Measurements from ENCODE around the gene PROM1.

PROM1 gene

DNA sequence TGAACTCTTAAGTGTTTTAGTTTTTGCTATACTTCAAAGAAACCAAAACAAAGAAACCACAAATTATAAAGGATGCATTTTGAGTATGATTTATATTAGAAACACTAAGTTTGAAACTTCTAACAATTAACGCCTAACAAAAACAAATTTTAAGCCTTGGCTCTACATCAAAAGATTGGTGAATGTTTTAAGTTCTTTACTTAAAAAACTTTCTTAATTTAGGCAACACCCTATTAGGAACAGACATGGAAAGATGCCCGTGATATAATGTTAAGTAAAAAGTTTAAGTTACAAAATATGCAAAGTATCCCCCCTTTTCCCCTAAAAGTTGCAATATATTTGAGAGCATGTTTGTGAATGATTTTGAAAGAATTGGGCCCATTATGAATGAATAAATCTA lies 21.2 kb downstream of the PROM1 start:
- DNase-seq (ENCODE audit: low read depth) = no peak

DNA sequence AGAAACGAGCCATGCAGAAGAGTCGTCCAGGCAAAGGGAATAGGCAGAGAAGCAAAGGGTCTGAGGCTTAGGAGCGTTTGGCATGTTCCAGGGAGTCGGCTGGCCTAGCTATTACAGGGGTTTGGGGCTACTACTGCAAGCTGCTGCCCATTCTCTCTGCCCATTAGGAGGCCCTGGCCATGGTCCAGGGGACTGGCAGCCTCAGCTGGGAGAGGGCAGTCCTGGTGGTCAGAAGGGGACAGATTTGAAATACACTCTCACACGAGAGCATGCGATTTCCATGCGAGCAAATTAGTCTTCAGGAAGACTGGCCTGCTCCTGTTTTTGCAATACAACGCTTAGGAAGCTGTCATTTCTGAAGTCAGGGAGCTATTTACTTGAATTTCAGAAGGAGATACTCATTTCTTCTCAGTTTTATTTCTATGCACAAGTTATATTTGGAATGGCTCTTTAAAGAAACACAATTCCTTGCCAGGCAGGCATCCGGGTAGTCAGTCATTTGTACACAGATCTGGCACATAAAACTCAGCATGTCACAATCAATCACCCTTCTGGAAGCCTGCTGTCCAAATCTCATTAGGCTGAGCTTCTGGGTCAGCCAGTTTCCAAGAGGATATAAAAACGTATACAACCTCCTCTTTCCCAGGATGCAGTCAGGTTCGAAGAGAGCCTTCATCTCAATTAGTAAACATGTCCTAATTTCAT lies 27.0 kb downstream of the PROM1 start:
- no peak for DNase-seq (ENCODE audit: low read depth)

DNA sequence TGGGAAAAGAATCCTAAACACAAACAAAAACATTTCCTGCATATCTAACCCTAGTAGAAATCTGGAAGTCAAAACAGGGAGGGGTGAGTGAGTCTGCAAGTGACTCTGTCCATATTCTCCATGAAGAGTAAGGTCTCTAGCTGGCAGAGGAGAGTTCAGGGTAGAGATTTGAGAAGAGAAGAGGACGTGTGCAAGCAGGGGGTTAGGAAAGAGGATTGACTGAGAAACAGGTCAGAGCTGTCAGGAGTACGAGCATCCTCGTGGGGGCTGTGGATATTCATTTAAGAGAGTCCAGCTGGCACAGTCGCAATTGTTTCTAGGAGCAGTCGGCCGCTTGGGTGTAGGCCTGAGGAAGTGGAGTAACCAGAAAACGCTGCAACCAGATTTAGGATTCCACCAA lies 27.9 kb downstream of the PROM1 start:
- no peak for DNase-seq (ENCODE audit: low read depth)

DNA sequence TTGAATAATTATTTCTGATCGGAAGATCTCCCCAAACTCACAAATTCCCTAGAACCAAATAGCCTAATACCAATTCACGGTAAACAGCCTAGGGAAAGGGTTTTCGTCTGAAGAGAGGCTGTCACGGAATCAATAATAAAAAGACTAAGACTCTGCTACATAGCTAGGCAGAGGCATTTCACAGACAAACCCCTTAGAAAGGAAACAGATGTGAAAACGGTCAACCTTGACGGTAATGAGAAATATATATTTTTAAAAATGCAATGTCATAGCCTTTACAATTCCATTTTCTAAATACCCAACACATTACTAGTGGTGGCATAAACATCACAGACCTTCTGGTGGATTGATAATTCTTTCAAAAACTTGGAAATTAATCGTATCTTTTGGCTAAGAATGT lies 28.4 kb downstream of the PROM1 start:
- DNase-seq (ENCODE audit: low read depth) = no peak

DNA sequence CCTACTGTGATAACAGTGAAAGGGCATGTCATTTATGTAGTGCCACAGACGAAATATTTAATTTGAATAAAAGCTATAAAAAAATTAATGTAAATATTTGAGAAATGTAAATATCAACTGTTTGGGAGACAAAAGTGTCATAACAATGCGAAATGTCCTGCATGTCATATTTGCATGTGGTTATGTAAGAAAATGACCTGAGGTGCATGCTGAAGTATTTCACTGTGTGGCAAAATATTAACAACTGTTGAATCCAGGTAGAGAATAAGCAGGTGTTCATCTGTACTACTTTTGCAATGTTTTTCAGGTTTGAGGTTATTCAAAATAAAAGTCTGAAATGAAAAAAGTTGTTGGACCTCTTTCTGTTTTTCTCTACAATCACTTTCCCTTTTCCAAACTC lies 30.9 kb downstream of the PROM1 start:
- DNase-seq (ENCODE audit: low read depth) = no peak

DNA sequence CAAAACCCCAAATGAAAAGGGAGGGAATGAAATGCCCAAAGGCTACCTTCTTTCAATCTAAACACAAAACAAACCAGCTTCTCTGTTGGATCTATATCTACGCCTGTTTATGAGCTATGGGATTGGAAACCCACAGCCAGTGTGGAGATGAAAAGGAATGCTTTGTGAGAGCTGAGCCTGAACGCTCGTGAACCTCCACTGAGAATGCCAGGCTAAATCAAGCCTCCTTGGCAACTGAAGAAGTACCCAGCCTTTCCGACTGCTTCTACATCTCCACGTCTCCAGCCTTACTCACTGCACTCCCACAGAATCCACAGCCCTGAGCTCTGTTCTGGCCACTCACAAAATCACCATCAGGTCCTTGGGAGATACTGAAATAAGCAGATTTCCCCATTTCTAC lies 31.8 kb downstream of the PROM1 start:
- DNase-seq (ENCODE audit: low read depth) = no peak

DNA sequence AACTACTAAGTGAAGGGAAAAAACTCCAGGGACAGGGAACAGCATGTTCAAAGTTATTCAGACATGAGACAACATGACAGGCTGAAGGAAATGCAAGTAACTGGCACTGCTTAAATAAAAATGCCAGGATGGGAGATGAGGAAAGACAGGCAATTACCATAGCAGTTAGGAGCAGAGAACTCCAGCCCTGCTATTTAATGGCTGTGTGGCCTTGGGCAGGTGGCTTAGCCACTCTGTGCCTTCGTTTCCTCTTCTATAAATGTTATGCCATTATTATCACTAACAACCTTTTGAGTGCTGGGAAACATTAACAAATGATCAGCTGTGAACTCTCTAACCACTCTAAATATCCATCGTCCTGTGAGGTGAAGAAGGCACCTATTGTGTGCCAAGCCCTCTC lies 32.7 kb downstream of the PROM1 start:
- DNase-seq (ENCODE audit: low read depth) = no peak

DNA sequence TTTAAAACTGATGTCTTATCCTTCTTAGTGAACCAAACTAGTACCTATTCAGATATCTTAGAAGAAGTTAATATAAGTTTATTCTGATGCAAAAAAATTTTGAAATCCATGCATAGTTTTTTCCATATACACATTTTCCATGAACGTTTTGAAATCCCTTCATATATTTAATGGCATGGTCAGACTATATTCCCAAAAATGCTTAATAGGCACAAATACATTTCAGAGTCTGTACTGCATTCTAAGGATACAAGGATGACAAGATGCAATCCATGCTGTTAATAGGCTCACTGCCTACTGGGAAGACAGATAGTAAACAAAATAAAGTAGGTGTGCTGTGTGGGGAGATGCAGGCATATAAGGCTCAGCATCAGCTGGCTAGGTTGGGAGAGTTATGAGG lies 33.2 kb downstream of the PROM1 start:
- DNase-seq (ENCODE audit: low read depth) = no peak

DNA sequence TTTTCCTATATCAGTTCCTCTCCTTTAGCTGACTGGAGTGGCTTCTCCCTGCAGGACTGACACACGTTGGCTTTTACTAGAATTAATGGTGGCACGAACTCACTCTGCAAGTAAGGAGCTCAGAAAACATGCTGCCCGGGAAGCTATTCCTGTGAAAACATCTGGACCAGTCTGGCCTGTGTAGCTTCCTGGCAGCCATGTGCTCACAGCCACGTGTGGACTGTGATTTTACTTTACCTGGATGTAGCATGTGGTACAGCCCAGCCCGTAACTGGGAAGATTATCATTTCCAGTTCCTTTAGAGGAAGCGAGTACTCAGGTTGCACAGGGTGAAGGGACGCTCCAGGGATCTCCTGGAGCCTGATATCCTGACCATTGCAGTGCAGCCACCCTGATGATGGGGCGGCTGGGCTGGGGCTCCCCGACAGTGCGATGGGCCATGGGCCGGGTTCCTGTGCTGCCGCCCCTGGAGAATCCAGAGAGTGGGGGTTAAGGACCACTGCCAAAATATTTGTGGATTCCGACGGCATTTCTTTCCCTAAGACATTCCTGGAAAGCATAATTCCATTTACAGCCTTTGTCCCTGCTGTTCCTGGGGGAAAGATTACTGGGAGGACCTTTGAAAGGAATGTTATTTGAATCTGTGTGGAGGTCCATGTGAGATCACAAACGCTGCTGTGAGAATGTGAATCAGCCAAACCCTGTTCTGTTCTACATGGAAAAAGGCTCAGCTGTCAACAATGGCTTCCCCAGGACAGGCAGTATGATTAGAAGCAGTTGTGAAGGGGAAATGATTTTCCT lies 35.0 kb downstream of the PROM1 start:
- DNase-seq (ENCODE audit: low read depth) = no peak

DNA sequence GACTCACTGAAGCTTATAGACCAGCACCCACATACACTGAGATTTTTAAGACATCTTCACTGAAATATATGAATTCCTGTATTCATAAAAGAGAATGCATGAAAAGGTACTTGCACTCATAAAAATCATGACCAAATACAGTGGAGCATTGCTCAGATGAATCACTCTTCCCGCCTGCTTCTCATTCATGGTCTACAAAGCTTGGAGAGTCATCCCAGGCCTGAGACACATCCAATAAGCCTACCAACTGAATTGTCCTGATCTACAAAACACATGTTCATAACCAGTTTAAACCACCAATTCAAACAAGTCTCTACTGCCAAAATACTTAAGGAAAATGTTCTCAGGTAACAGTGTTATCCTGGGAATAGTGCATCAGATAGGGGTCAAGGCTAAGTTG lies 38.1 kb downstream of the PROM1 start:
- DNase-seq (ENCODE audit: low read depth) = no peak

DNA sequence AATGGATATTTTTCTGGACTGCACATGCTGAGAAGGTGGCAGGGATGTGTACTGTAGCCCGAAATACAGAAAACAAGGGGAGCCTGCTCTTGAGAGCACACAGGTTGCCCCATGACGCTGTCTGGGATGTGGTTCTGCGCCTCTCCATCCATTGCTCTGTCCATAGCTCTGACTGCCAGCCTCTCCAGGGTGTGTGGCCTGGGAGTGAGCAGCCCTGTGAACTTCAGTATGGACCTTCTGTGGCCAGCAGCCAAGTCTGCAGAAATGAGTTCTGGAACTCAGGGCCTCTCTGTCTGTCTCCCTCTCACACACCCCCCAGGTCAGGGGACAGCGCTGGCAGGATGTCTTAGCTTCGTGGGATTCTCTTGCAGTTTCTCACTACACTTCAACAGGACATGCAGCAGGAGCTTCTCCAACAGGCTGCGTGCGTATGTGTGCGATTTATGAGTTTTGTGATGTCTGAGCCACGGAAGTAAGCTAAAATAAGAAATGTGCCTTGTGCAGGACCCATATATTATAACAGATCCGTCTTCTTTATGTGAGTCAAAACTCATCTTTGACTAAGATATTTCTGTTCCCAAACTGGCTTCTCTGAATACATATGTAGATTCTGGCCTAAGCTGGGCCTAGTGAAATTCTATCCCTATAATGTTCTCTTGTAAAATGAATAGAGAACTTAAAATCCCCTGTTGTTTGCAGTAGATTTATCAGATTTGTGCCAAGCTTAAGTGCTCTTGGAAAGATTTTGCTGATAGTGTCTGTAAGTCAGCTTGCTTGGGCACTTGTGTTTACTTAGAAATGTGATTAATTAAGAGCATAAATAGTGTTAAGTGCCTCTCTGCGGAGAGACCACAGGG lies 40.0 kb downstream of the PROM1 start:
- DNase-seq (ENCODE audit: low read depth) = no peak

DNA sequence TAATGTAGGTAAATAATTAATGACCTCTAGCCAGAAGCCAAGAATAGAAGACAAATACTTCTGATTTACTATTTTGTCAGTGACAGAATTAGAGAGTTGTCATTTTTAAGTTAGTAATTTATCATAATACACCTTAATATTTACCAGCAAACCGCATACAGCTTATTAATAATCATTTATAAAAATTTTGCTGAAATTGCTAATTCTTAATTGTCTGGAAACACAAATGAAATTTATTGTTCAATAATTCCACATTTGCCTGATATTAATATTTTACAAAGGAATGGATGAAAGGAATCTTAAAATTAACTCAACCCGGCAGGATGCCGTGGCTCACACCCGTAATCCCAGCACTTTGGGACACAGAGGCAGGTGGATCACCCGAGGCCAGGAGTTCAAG lies 44.7 kb downstream of the PROM1 start:
- DNase-seq (ENCODE audit: low read depth) = no peak

DNA sequence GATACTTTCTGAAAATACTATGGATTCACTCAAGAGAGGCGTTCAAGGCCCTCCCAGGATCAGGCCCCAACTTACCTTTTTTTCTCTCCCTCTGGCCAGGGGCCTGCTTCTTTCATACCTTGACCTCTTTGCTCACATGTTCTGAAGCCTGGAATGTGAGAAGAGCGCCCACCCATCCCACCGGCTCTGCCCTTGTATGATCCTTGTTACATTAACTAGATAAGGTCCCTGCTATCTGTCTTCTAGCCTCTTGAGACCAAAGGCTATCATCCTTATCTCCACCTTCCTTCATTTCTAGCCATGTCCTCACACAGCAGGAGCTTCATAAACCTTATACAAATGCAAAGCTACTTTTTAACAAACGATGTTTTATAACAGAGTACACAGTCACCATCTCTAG lies 45.9 kb downstream of the PROM1 start:
- DNase-seq (ENCODE audit: low read depth) = no peak

DNA sequence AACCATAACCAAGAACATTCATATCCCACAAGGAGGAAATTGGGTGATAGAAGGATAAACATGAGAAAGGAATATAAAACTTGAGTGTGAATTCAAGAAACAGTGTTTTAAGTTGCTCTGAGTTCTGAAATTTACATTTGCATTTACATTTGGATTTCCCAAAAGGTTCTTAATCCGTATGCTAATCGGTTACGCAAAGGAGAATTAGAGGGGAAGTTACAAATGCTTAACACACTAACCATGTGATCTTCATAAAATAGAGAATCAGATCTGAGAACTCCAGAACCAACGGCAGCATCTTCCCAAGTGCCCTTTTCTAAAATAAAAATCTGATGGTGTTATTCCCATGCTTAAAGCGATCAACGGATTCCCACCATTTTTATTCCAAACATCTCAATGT lies 48.0 kb downstream of the PROM1 start:
- DNase-seq (ENCODE audit: low read depth) = no peak

DNA sequence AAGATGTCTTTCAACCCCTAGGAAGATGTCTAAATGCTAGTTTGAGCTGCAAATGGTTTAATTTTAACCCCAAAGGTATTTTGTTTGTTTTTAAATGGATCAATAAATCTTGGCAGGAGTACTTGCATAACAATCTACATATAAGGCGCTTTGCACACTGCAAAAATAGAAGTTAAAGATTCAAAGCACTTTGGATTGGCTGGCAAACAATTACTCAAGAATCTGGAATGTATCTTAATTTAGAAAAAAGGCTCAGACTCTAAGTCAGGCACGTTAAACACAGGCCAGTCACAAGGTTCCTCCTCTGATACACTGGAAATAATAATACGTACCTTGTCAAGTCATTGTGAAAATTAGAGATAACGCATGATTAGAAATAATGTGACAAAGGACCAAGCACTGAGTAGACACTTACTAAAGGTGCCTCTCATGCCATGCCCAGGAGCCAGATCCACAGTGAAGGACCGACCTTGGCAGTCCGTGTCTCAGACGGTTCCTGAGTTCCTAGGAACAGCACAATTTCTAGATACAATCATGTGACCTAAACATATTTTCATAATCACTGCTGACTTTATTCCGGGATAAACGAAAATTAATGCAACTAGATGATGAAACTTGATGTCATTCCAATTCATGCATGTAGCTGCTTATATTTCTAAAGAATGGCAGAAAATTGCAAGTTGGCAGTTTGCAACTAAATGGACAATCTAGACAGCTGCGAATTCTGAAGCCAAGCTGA lies 49.6 kb downstream of the PROM1 start:
- no peak for DNase-seq (ENCODE audit: low read depth)

DNA sequence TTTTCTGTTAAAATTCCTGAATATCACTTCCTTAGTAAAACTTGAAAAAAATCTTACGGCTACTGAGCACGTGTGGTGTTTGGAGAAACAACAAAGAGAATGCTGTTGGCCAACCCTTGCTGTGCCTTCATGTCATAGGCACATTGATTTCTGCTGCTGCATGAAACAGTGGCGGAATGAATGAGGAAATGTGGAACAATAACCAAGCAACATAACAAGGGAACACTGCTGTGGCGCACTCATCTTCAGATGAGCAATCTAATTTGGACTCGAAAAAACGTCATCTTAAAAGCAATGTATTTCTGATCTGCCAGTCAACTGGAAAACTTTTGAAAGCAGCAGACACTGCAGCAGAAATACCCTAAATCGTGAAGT lies 51.4 kb downstream of the PROM1 start:
- no peak for DNase-seq (ENCODE audit: low read depth)

DNA sequence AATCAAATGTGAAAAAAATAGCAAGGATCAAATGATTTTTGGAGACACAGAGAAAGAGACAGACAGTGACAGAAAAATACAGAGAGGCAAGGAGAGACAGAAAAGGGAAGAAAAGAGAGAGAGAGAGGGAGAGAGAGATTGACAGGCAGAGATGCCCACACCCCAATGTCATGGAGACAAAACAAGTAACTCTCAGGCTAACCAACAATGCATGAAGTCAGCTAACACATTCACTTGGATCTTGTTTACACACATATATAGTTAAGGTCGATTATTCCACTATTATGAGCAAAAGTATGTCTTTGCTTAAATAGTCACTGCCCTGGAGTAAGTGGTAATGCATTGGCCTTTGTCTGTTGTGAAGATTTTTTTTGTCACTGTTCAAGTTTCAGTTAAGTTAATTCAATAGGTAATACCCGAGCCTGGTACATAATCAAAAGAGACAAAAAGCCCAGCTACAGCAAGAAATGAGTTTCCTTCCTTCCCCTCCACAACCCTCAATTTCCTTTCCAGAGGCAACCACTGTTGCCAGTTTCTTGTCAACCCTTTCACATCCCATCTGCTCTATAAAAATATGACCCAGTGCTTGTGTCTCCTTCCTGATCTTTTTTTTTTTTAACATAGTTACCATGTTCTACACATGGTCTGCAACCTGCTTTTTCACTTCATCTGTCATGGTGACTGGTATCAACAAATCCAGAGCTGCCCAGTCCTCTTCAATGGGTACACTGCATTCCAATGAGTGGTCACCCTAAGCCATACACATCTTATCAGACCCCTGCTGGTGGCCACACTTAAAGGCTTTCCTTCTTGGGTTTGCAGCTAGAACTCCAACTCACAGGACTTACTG lies 52.1 kb downstream of the PROM1 start:
- DNase-seq (ENCODE audit: low read depth) = no peak

DNA sequence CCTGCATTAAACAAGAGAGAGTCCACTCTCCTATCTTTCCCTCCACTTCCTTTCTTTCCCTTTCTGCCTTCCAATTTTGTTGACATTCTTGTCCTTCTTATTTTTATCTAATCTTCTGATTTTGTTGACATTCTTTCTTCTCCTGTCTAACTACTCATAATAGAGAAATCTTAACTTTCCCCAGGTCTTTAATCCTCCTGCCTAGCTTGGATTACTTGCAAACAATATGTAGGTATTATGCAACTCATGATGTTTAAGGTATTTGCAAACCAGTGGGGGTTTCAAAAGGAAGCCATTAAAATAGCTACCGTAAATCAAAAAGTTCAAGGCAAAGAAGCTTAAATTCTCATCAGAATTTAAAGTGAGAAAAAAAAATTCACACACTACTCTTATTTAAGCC lies 53.9 kb downstream of the PROM1 start:
- DNase-seq (ENCODE audit: low read depth) = no peak

DNA sequence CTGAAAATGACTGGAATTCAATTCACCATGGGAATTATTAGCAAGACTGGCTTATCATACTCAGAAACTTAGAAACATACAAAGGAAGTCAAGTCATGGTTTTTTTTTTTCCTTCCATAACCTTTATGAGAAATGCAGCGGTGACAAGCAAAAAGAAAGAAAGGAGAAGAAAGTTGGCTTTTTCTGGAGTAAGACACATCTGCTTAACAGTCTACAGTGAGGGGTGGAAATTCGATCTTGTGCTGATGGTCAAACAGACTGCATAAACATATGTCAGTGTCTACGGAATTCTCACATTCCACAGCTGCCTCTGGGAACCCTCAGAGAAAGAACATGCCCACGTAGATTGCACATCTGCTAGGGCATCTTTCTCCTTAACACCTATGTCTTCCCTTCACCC lies 54.6 kb downstream of the PROM1 start:
- no peak for DNase-seq (ENCODE audit: low read depth)

DNA sequence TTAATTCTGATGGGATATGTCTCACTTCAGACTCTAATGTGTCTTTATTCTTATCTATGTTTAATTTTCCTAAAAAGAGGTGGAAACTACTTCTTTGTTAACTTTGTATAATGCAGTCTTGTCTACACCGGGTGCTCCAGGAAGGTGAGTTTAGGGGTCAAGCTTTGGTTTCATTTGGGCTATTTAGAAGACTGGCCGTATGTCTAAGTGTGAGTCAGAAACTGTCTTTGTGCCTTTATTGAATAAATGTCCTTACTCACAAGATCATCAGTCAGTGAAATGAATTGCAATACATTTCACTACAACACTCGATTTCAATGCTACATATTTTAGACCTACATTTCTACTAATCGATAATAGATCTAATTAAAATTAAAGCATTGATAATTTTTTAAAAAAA lies 56.2 kb downstream of the PROM1 start:
- no peak for DNase-seq (ENCODE audit: low read depth)

DNA sequence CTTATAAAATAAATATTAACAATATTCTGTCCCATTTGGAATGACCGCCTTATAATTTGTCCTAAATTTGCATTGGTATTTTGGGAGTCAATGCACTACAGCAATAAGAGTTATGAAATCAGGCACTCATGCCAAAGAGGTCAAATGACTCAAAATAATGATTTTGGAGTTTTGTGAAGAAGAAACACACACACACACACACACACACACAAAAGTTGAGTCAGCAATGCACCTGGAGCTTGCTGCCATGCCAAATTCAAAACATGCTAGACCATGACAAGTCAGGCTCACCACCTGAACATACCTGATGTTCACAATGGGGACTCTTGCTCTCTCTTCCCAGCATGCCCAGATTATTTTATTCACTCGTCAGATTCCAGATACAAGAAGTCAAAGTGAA lies 56.7 kb downstream of the PROM1 start:
- DNase-seq (ENCODE audit: low read depth) = no peak
